Cardiac muscle cell (in vitro differentiated cells and primary cell): ENCODE results near the gene TTC28. TPM values are rescaled to one million over a fixed set of nuclear protein-coding genes. Genes with fewer than 3 reads are reported as not detected.

Experiments
- DNase-seq, 2 donors: peaks; one replicate each; pipeline versions ENCODE4 v3.0.0 to v3.0.0-alpha.2; 2010 to 2017; ENCODE audit warnings: low read depth in 1 of 2, low spot score in 1 of 2
- H3K27ac ChIP-seq: fragments of 200-600 bp; sonication (generic); 2 replicates; pipeline ENCODE4 v1.5.1; 2016
- H3K27me3 ChIP-seq: fragments of 200-600 bp; sonication (generic); 2 replicates; pipeline ENCODE4 v1.6.0; 2016; ENCODE audit warnings: control low read depth
- H3K36me3 ChIP-seq: fragments of 200-600 bp; sonication (generic); 2 replicates; pipeline ENCODE4 v1.5.1; 2016; ENCODE audit warnings: control low read depth
- H3K4me1 ChIP-seq: fragments of 200-600 bp; sonication (generic); 2 replicates; pipeline ENCODE4 v1.8.1; 2017; ENCODE audit warnings: low read depth, mild to moderate bottlenecking, mixed run types
- H3K4me3 ChIP-seq: fragments of 200-600 bp; sonication (generic); 2 replicates; pipeline ENCODE4 v1.5.1; 2016; ENCODE audit warnings: mild to moderate bottlenecking
- H3K9me3 ChIP-seq: fragments of 200-600 bp; sonication (generic); 2 replicates; pipeline ENCODE4 v1.5.1; 2017; ENCODE audit warnings: low read depth, mild to moderate bottlenecking, control low read depth
- CTCF ChIP-seq: IDR thresholded peaks from 2 replicates; pipeline ENCODE4 v1.5.1; 2012; ENCODE audit warnings: low read depth, mild to moderate bottlenecking, low read length
- polyA plus RNA-seq: library from polyadenylated mRNA; unstranded; fragments of >200 nt; fragmentation: Nextera tagmentation; extraction: Ambion mirVana; gene quantifications from 2 replicates; pipeline ENCODE4 v1.2.1, GENCODE V29; 2016
- total RNA-seq: library from RNA; depleted of rRNA; stranded (reverse); fragments of >200 nt; gene quantifications from 2 replicates; pipeline ENCODE4 v1.2.3, GENCODE V29; 2016

Gene TTC28
- total and polyA plus RNA-seq, 2 experiments from 2014 or later = 27.3 to 109 TPM

- no peak overlapping the region for H3K27ac ChIP-seq
- peak in 1 of 2 donors; percentile 80 for DNase-seq
- H3K36me3 ChIP-seq = no peaks in the 10 kb centered on the region
- no peaks in the 10 kb centered on the region for H3K4me1 ChIP-seq
- no peak overlapping the region for H3K4me3 ChIP-seq
- H3K9me3 ChIP-seq = no peaks in the 10 kb centered on the region
- H3K27me3 ChIP-seq = no peaks in the 10 kb centered on the region
- TF ChIP-seq CTCF = no peak
Observed at GRCh38 chr22:27952091-27952490, 727.5 kb downstream of the TTC28 start.

- DNase-seq = no peak
- Histone ChIP-seq H3K4me3 (no peak overlapping the region), H3K9me3 (no peaks in the 10 kb centered on the region), H3K36me3 (no peaks in the 10 kb centered on the region), H3K4me1 (no peaks in the 10 kb centered on the region), H3K27me3 (no peaks in the 10 kb centered on the region), H3K27ac (no peak overlapping the region)
- no peak for TF ChIP-seq CTCF
Observed at GRCh38 chr22:27949421-27949820, 730.2 kb downstream of the TTC28 start.

- TF ChIP-seq CTCF = no peak
- H3K9me3 ChIP-seq = no peaks in the 10 kb centered on the region
- DNase-seq = no peak
- H3K36me3 ChIP-seq = no peaks in the 10 kb centered on the region
- H3K27me3 ChIP-seq = no peaks in the 10 kb centered on the region
- H3K4me3 ChIP-seq = no peak overlapping the region
- H3K4me1 ChIP-seq = no peaks in the 10 kb centered on the region
- no peak overlapping the region for H3K27ac ChIP-seq
Observed at GRCh38 chr22:27948569-27948968, 731.1 kb downstream of the TTC28 start.

GRCh38 chr22:27947448-27947847, 732.2 kb downstream of the TTC28 start:
- Histone ChIP-seq H3K4me3 (no peak overlapping the region), H3K36me3 (no peaks in the 10 kb centered on the region), H3K4me1 (no peaks in the 10 kb centered on the region), H3K27me3 (no peaks in the 10 kb centered on the region), H3K27ac (no peak overlapping the region), H3K9me3 (no peaks in the 10 kb centered on the region)
- TF ChIP-seq CTCF = no peak
- peak in 1 of 2 donors; percentile 77 for DNase-seq

- no peak for DNase-seq
- H3K36me3 ChIP-seq = peaks cover 5% of the 10 kb centered on the region
Observed at GRCh38 chr22:27941143-27941542, 738.5 kb downstream of the TTC28 start.

More at GRCh38 chr22:27941143-27941542, 738.5 kb downstream of the TTC28 start:
- no peak for TF ChIP-seq CTCF
- no peak overlapping the region for H3K27ac ChIP-seq
- no peaks in the 10 kb centered on the region for H3K9me3 ChIP-seq
- H3K4me3 ChIP-seq = no peak overlapping the region
- H3K27me3 ChIP-seq = no peaks in the 10 kb centered on the region
- H3K4me1 ChIP-seq = no peaks in the 10 kb centered on the region
